NCI-H2081 (cell line): ENCODE data around the gene NR6A1.

Source experiments
- DNase-seq, 2 experiments: peaks; one replicate each; lab custom pipeline; 2025; lab: John Stamatoyannopoulos, UW

NR6A1 gene

DNA sequence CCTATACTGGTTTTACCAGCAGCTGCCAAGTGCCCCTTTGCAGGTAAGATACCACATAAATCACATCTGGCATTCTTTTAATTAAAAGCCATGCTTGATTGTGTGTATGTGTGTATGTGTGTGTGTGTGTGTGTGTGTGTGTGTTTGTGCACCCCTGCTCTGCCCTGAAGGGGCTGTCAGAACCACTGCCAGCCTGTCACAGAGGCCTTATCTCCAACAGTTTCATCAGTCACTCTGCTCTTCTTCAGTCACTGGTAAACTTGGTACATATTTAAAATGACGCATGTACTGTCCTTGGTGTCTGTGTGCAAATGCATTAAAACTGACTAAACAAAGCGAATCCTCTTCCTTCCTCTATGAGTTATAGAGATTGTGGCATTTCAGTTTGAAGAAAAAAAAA is 244.9 kb downstream of the NR6A1 start:
- DNase-seq: no peak

GRCh38 chr9:124522121-124523098 is 248.7 kb downstream of the NR6A1 start:
- no peak for DNase-seq

GRCh38 chr9:124521142-124521541 is 250.0 kb downstream of the NR6A1 start:
- no peak for DNase-seq

DNA sequence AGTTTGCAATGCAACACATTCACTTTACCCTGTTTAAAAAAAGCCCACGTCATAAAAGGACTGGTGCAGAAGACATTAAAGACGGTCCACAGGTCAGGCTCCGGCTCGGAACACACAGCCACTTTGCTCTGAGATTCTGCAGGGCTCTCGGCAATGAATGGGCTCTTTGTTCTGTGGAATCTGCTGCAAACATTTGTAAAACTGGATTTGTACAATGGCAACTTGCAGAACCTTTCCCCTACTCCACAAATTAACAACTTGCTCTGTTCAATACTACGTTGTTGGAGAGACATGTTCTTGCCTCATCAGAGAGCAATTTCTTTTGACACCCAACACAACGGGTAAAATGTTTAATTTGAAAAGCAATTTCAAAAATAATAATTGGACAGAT is 250.9 kb downstream of the NR6A1 start:
- no peak for DNase-seq

- no peak for DNase-seq
These were observed 253.0 kb downstream of the NR6A1 start for GRCh38 chr9:124518116-124518515.

DNA sequence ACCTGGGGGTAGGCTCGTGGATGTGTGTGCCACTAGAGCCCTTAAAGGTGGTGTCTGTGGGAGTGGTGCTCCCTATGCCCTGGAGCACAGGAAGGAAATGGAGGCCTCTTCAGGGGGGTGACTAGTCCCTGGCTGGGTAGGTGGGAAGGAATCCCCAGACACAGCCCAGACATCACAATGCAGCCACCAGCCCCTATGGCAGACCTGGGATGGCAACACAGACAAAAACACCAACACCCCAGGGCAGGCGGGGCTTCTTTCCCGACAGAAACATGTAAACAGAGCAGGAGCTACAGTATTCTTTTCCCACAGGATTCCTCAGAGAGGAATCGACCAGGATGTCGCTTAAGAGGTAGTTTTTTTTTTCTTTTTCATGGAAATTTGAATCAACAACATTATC is 253.5 kb downstream of the NR6A1 start:
- DNase-seq: no peak

DNA sequence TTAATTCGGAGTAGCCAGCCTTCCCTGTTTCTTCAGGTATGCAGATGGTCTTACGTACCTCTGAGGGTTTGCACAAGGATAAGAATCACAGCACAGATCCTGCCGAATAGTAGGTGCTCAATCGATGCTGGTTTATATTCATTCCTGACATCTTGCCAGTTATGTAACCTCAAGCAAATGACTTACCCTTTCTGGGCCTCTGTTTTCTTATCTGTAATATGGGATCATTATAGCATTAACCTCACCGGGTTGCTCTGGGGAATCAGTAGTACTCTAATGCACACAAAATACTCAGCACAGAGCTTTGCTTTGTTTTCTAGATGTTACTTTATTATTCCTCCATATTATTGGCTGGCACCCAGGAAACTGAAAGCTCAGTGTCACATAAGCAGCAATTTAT is 256.2 kb downstream of the NR6A1 start:
- no peak for DNase-seq

- DNase-seq: no peak
These were observed 257.0 kb downstream of the NR6A1 start for GRCh38 chr9:124514125-124514524.

GRCh38 chr9:124513376-124513994 is 257.6 kb downstream of the NR6A1 start:
- DNase-seq: peak; percentile 34 to 53

- no peak for DNase-seq
These were observed 258.3 kb downstream of the NR6A1 start for GRCh38 chr9:124512806-124513204.

GRCh38 chr9:124511891-124512805 is 259.0 kb downstream of the NR6A1 start:
- DNase-seq: no peak

DNA sequence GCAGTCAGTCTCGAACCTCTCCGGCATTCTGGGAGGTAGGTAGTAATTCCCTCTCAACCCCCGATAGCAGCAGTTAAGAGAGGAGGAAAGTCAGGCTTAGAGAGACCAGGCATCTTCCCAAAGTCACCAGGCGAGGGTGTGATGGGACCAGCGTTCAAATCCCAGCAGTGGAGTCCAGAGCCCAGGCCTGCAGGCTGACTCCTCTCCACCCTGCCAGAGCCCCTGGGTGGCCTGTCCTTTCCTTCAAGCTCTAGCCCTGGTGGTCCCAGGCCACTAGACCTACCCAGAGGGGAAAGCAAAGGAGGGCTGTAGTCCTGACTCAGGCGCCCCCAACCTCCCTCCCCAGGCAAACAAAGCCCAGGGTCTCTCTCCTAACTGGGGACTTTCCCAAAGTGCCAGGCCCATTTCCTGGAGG is 259.7 kb downstream of the NR6A1 start:
- DNase-seq: no peak

DNA sequence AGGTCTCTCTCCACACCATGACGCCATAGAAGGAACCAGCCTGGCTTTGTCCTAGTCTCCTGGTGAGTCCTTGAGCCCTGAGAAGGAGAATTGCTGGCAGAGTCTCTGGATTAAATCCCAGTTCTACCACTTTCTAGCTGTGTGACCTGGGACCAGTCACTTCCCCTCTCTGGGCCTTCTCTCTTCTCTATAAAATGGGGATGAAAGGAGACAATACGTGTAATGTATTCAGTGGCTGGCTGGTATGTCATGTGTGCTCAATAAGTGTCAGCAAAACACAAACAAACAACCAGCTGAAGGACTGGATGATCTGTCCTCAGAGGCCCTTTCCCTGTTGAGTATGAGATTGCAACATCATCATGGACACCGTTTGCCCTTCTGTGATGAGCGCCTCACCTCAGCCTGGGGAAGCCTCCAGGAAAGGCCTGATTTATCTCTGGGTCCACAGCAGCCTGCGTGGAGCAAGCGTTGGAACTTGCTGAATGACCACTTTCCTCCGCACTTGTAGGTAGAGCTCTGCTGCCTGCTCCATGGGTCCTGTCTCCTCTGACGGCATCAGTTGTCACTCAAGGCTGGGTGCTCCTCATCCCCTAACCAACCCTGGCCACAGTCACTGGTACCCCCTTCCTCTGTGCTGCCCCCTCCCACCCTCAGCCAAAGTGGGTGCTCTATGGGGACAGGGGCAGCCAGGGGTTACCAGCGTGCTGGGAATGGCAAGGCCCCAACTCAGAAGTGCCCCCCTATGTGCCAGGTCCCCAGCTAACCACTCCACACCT is 260.3 kb downstream of the NR6A1 start:
- DNase-seq: no peak

- no peak for DNase-seq
These were observed 263.2 kb downstream of the NR6A1 start for GRCh38 chr9:124507880-124508423.

GRCh38 chr9:124506931-124507879 is 263.9 kb downstream of the NR6A1 start, which contains the start of gene NR5A1:
TSS of gene NR5A1 (minus strand) at chr9:124507399. CDS start at chr9:124503395, 4,004 bp downstream.
- no peak for DNase-seq

DNA sequence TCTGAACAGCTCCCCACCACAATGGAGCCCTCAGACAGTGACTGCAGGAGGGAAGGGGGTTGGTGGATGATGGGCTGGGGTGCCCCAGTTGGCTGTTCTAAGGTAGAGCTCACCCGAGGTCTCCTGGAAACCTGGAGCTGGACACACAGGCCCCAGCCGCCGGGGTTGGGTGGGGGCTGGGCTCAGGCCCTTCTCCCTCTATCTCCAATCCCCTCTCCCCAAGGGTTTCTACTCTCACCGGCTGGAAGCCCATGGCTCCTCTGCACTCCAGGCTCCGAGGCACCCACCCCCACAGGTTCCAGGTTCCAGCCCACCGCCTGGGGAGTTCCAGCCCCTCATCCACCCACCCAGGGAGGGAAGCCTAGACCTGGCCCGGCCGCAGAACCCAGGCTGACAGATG is 264.7 kb downstream of the NR6A1 start:
- no peak for DNase-seq

GRCh38 chr9:124505901-124506346 is 265.2 kb downstream of the NR6A1 start:
- no peak for DNase-seq

GRCh38 chr9:124505006-124505900 is 265.9 kb downstream of the NR6A1 start:
- no peak for DNase-seq

DNA sequence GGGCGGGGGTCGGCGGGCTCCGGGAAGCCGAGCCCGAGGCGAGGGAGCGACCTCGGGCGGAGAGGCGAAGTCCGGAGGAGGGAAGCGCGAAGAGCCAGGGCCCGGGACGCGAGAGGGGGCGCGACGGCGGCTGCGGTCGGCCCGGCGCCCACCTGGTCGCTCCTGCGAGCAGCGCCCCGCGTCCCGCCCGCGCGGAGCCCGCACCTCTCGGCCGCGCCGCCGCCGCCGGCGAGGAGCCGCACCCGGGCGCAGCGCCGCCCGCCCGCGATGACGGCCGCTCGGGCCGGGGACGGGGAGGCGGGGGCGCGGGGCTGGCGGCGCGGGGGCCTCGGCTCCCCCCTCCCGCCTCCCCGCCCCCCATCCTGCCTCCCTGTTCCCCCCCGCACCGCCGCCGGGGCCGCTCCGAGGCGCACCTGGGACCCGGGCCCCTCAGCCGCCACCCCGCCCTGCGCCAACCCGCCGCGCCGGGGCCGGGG is 266.5 kb downstream of the NR6A1 start:
- no peak for DNase-seq
